RWPE2 (cell line): ENCODE results near the gene QRFP.
A peak's percentile ranks its signal among the peaks of the same experiment; 100 is the strongest.

Experiments
- ATAC-seq: fragments of 200-7000 bp; cut with Tn5 transposase; 3 replicates; pipeline ENCODE4 v1.9.1; 2021; ENCODE audit warnings: low read depth
- DNase-seq: peaks from one replicate; pipeline ENCODE4 v3.0.0-alpha.2; 2020; ENCODE audit warnings: low spot score
- H3K27ac ChIP-seq: fragments of 450-650 bp; 2 replicates; pipeline ENCODE4 v1.5.1; 2017; ENCODE audit warnings: mild to moderate bottlenecking; ENCODE audit not compliant: poor library complexity, severe bottlenecking
- H3K27me3 ChIP-seq: fragments of 250-450 bp; sonication (Bioruptor Pico); 2 replicates; pipeline ENCODE4 v1.5.1; 2021; ENCODE audit warnings: mild to moderate bottlenecking, moderate library complexity; ENCODE audit not compliant: insufficient read depth, poor library complexity, severe bottlenecking
- H3K36me3 ChIP-seq: fragments of 250-450 bp; sonication (Bioruptor Pico); 2 replicates; pipeline ENCODE4 v1.5.1; 2020; ENCODE audit warnings: low read depth, mild to moderate bottlenecking, moderate library complexity
- H3K4me1 ChIP-seq: fragments of 250-450 bp; sonication (Bioruptor Pico); 2 replicates; pipeline ENCODE4 v1.5.1; 2021; ENCODE audit warnings: mild to moderate bottlenecking, moderate library complexity; ENCODE audit not compliant: insufficient read depth, poor library complexity, severe bottlenecking
- H3K4me3 ChIP-seq: fragments of 250-450 bp; sonication (Bioruptor Pico); 2 replicates; pipeline ENCODE4 v1.5.1; 2021; ENCODE audit warnings: mild to moderate bottlenecking, moderate library complexity; ENCODE audit not compliant: severe bottlenecking
- H3K9me3 ChIP-seq: fragments of 250-450 bp; sonication (Bioruptor Pico); 2 replicates; pipeline ENCODE4 v1.5.1; 2021; ENCODE audit warnings: mild to moderate bottlenecking, moderate library complexity; ENCODE audit not compliant: severe bottlenecking
- TF ChIP-seq, protein P1 (sequence below): fragments of 450-650 bp; IDR thresholded peaks from one replicate; pipeline ENCODE4 v1.5.1; 2017; ENCODE audit warnings: mild to moderate bottlenecking, moderate library complexity; ENCODE audit not compliant: poor library complexity, severe bottlenecking

The QRFP gene

DNA sequence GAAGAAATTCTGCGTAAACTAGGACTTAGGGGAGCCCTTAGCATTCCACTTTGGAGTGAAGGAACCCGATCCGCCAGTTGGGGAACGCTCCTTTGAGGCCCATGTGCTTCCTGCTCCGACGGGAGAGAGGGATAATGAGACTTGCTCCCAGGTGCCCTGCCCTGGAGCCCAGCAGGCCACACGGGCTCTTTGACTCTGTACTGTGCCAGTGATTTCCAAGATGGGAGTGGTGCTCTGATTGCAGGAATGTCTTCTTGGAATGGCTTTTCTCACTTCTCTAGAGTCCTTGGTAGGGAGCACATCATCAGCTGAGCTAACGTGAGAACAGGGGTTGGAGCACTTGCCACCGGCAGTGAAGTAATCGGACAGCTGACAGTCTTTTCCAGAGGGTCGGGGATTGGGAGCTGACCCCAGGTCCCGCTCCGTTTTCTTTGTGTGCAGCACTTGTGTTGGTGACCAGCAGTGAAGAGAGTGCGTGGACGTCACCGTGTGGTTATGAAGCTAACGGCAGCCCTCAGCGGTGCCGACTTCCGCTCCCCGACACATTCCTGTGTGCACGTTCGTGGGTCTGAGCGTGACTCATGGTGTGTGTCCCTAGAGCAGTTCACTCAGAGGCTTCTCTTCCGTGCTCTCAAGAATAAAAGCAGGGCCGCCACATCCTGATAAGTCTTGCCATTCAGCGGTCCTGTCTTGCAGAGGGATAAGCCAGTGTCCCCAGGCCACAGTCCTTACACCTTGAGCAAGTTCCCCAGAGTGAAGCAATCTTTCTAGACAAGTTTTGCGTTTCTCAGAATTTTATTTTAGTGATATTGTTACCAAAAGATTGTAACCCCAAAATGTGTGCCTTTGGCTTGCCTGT is 35.9 kb downstream of the QRFP start:
- DNase-seq: peak; percentile 76
- Histone ChIP-seq H3K4me1 (peaks cover 25% of the 10 kb centered on the region), H3K9me3 (no peaks in the 10 kb centered on the region), H3K36me3 (peaks cover 76% of the 10 kb centered on the region), H3K27ac (peak overlapping the region; percentile 63), H3K4me3 (no peak overlapping the region), H3K27me3 (no peaks in the 10 kb centered on the region)
- ATAC-seq: peak; percentile 87
- TF ChIP-seq, protein P1, sequence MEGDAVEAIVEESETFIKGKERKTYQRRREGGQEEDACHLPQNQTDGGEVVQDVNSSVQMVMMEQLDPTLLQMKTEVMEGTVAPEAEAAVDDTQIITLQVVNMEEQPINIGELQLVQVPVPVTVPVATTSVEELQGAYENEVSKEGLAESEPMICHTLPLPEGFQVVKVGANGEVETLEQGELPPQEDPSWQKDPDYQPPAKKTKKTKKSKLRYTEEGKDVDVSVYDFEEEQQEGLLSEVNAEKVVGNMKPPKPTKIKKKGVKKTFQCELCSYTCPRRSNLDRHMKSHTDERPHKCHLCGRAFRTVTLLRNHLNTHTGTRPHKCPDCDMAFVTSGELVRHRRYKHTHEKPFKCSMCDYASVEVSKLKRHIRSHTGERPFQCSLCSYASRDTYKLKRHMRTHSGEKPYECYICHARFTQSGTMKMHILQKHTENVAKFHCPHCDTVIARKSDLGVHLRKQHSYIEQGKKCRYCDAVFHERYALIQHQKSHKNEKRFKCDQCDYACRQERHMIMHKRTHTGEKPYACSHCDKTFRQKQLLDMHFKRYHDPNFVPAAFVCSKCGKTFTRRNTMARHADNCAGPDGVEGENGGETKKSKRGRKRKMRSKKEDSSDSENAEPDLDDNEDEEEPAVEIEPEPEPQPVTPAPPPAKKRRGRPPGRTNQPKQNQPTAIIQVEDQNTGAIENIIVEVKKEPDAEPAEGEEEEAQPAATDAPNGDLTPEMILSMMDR: peak; percentile 48

DNA sequence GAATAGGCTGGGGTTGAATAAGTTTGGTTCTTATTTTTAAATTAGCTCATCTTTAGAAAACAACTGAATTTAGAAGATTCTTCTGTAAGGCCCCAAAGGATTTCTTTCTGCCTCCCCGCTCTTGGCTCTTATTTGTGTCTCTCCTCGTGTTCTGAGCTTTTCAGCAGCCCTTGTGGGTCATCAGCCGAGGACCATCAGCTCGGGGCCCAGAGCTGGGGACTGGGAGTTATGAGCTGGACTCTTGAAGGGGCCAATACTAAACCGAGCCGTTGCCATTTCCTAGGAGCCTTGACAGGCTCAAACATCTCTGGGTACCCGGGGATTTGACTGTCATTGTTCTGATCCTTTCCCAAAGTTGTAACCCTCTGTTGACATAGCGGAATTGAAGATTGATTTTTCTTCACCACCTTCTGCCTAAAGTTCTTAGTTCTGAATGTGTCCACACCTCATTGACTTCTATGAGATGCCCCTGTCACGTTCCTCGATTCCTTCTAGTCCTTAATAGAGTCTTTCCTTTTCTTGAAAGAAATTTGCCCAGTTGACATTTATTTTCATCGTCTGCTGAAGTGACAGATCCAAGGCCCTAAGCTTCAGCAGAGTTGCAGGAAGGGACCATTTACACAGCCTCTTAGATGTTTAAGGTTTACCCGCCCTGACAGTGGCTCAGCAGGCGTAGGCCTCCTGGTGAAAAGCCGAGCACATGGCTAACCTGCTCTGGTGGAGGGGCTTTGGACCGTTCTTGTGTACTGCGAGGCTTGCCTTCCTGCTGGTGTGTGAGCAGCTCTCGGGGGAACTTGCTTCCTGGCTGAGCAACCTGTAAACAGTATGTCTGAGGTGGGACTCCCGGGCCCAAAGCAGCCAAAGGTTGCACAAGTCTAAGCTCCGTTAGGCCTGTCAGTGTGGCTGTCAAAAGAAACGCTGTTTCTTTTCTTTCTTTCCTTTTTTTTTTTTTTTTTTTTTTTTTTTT is 37.6 kb downstream of the QRFP start:
- TF ChIP-seq, protein P1: no peak
- peaks cover 81% of the 10 kb centered on the region for H3K36me3 ChIP-seq
- no peak for ATAC-seq

GRCh38 chr9:130857864-130858738 is 38.5 kb downstream of the QRFP start:
- H3K4me3 ChIP-seq: no peak overlapping the region
- DNase-seq (no peak), ATAC-seq (peak; percentile 62)
- peaks cover 4% of the 10 kb centered on the region for H3K9me3 ChIP-seq
- peak overlapping the region; percentile 63 for H3K27ac ChIP-seq
- peaks cover 78% of the 10 kb centered on the region for H3K36me3 ChIP-seq
- peaks cover 25% of the 10 kb centered on the region for H3K4me1 ChIP-seq
- no peaks in the 10 kb centered on the region for H3K27me3 ChIP-seq
- TF ChIP-seq, protein P1: no peak

More for the DNA sequence above, 37.6 kb downstream of the QRFP start:
- H3K9me3 ChIP-seq: peaks cover 2% of the 10 kb centered on the region
- DNase-seq: no peak
- peaks cover 25% of the 10 kb centered on the region for H3K4me1 ChIP-seq
- peak overlapping the region; percentile 63 for H3K27ac ChIP-seq
- H3K4me3 ChIP-seq: no peak overlapping the region
- H3K27me3 ChIP-seq: no peaks in the 10 kb centered on the region

DNA sequence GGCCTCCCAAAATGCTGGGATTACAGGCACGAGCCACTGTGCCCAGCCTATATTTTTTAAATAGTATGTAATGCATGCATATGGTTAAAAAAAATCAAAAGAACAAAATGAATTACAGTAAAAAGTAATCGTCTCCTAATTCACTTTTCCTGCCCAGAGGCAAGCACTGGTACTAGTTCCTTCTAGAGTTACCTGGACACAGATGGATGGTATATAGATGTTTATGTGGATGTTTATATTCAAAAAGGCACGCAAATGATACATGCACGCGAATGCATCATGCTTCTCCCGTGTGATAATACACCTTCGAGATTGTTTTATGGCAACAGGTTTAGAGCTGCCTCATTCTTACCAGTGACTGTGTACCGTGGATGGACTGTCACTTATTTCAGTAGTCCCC is 40.1 kb downstream of the QRFP start:
- peaks cover 25% of the 10 kb centered on the region for H3K4me1 ChIP-seq
- no peak overlapping the region for H3K4me3 ChIP-seq
- H3K27ac ChIP-seq: peak overlapping the region; percentile 63
- peaks cover 4% of the 10 kb centered on the region for H3K9me3 ChIP-seq
- DNase-seq (no peak), ATAC-seq (no peak)
- H3K36me3 ChIP-seq: peaks cover 70% of the 10 kb centered on the region
- no peaks in the 10 kb centered on the region for H3K27me3 ChIP-seq
- TF ChIP-seq, protein P1: no peak
